GM23338 (cell line): ENCODE measurements around the gene CYGB.

ENCODE experiments used
- ETS1 ChIP-seq: IDR thresholded peaks from 2 replicates; pipeline ENCODE4 v1.6.1; 2016; ENCODE audit warnings: antibody characterized with exemption
- EZH2 ChIP-seq: fragments of 200-600 bp; sonication (generic); IDR thresholded peaks from one replicate; pipeline ENCODE4 v1.8.0; 2017; ENCODE audit warnings: antibody characterized with exemption, mild to moderate bottlenecking, low read depth; ENCODE audit not compliant: unreplicated experiment
- EZH2phosphoT487 ChIP-seq: fragments of 200-600 bp; sonication (generic); IDR thresholded peaks from one replicate; pipeline ENCODE4 v1.8.1; 2018; ENCODE audit warnings: antibody characterized with exemption; ENCODE audit not compliant: unreplicated experiment
- POLR2AphosphoS5 ChIP-seq: IDR thresholded peaks from 2 replicates; pipeline ENCODE4 v1.6.1; 2016; ENCODE audit warnings: antibody characterized with exemption, low read depth
- REST ChIP-seq: IDR thresholded peaks from one replicate; pipeline ENCODE4 v1.6.1; 2018; ENCODE audit warnings: antibody characterized with exemption; ENCODE audit not compliant: unreplicated experiment
- TF ChIP-seq, protein P1 (sequence below), 2 experiments: fragments of 200-600 bp in 1 of 2; sonication (generic) in 1 of 2; conservative IDR thresholded peaks; 2 replicates each; pipeline versions ENCODE4 v1.5.1 to v1.6.1; 2016 to 2017; ENCODE audit warnings: antibody characterized with exemption in 2 of 2, low read depth in 2 of 2, mild to moderate bottlenecking in 2 of 2, moderate library complexity in 1 of 2

GRCh38 chr17:76545918-76546555 lies 8.5 kb upstream of the CYGB start:
- TF ChIP-seq, protein P1, sequence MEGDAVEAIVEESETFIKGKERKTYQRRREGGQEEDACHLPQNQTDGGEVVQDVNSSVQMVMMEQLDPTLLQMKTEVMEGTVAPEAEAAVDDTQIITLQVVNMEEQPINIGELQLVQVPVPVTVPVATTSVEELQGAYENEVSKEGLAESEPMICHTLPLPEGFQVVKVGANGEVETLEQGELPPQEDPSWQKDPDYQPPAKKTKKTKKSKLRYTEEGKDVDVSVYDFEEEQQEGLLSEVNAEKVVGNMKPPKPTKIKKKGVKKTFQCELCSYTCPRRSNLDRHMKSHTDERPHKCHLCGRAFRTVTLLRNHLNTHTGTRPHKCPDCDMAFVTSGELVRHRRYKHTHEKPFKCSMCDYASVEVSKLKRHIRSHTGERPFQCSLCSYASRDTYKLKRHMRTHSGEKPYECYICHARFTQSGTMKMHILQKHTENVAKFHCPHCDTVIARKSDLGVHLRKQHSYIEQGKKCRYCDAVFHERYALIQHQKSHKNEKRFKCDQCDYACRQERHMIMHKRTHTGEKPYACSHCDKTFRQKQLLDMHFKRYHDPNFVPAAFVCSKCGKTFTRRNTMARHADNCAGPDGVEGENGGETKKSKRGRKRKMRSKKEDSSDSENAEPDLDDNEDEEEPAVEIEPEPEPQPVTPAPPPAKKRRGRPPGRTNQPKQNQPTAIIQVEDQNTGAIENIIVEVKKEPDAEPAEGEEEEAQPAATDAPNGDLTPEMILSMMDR (conservative IDR thresholded peaks at IDR 0.05; ENCODE audit: low read depth in 2 of 2) = no peak
- TF ChIP-seq EZH2 = no peak
- no peak for TF ChIP-seq POLR2AphosphoS5
- TF ChIP-seq ETS1 = no peak
- no peak for TF ChIP-seq REST
- no peak for TF ChIP-seq EZH2phosphoT487
